ENCODE data around the gene ERC1.
"Not testable (repeated sequence)": the region's sequence is repeated elsewhere in the genome, so short reads cannot be mapped to it uniquely, and the experiment has no call there.

Gene ERC1

GRCh38 chr12:1329784-1330476 is 338.9 kb downstream of the ERC1 start:
- DNase-seq: no peak

- DNase-seq: no peak
Measured at GRCh38 chr12:1330477-1330827, 339.4 kb downstream of the ERC1 start.

- no peak for DNase-seq
Measured at GRCh38 chr12:1332327-1332726, 341.3 kb downstream of the ERC1 start.

- DNase-seq: no peak
Measured at GRCh38 chr12:1338483-1339177, 347.6 kb downstream of the ERC1 start.

GRCh38 chr12:1339178-1339541 is 348.1 kb downstream of the ERC1 start:
- DNase-seq: not testable (repeated sequence)

GRCh38 chr12:1339618-1340319 is 348.7 kb downstream of the ERC1 start:
- DNase-seq: no peak

- not testable (repeated sequence) for DNase-seq
Measured at GRCh38 chr12:1341270-1341669, 350.2 kb downstream of the ERC1 start.

- no peak for DNase-seq
Measured at GRCh38 chr12:1343422-1343821, 352.4 kb downstream of the ERC1 start.

GRCh38 chr12:1344245-1344644 is 353.2 kb downstream of the ERC1 start:
- no peak for DNase-seq

GRCh38 chr12:1346126-1346525 is 355.1 kb downstream of the ERC1 start:
- no peak for DNase-seq

- no peak for DNase-seq
Measured at GRCh38 chr12:1347294-1347693, 356.3 kb downstream of the ERC1 start.

GRCh38 chr12:1348606-1349005 is 357.6 kb downstream of the ERC1 start:
- DNase-seq: no peak

GRCh38 chr12:1350055-1350933 is 359.3 kb downstream of the ERC1 start:
- no peak for DNase-seq

GRCh38 chr12:1350934-1351240 is 359.9 kb downstream of the ERC1 start:
- no peak for DNase-seq

GRCh38 chr12:1351926-1352325 is 360.9 kb downstream of the ERC1 start:
- DNase-seq: no peak

GRCh38 chr12:1353451-1353850 is 362.4 kb downstream of the ERC1 start:
- DNase-seq: no peak

- DNase-seq: no peak
Measured at GRCh38 chr12:1355396-1355795, 364.4 kb downstream of the ERC1 start.

GRCh38 chr12:1355871-1356270 is 364.8 kb downstream of the ERC1 start:
- not testable (repeated sequence) for DNase-seq

GRCh38 chr12:1356285-1356684 is 365.3 kb downstream of the ERC1 start:
- no peak for DNase-seq

- no peak for DNase-seq
Measured at GRCh38 chr12:1357171-1357570, 366.1 kb downstream of the ERC1 start.

- DNase-seq: no peak
Measured at GRCh38 chr12:1357711-1358110, 366.7 kb downstream of the ERC1 start.

- no peak for DNase-seq
Measured at GRCh38 chr12:1360441-1361210, 369.6 kb downstream of the ERC1 start.
